Measurements from ENCODE around the gene AMER2. TPM values are rescaled to one million over a fixed set of nuclear protein-coding genes. Genes with fewer than 3 reads are reported as not detected.

Gene AMER2
- polyA plus RNA-seq, 1 of the 3 experiments (the other 2 are of a cell fraction): not detected

GRCh38 chr13:25192489-25192888, 20.4 kb upstream of the AMER2 start:
- no peaks in the 10 kb centered on the region for H3K9me2 ChIP-seq
- peaks cover 22% of the 10 kb centered on the region; the same call in 1 of the 2 replicates for H3K27me3 ChIP-seq (ENCODE audit: insufficient read depth)
- WGBS (ENCODE audit: low lambda C conversion rate): 11% methylated on average over 8 of the region's 8 CpGs
- ChIA-PET CTCF (interaction anchor here (1.1 to 1.5 kb wide), 3 partner anchors 12 to 107 kb away, joined by 3 read pairs; no protein-coding TSS in a partner anchor), POLR2A (no interaction called here)
- no peak overlapping the region for H2AFZ ChIP-seq (ENCODE audit: low read depth)
- H3K36me3 ChIP-seq (replicated peaks in 1 of 2; ENCODE audit: control insufficient read depth in 1 of 2, insufficient read depth in 2 of 2, low read length in 1 of 2): no peaks in the 10 kb centered on the region
- no peaks in the 10 kb centered on the region for H4K20me1 ChIP-seq (ENCODE audit: insufficient read depth)
- H3K79me2 ChIP-seq (ENCODE audit: insufficient read depth): no peaks in the 10 kb centered on the region
- no peaks in the 10 kb centered on the region for H3F3A ChIP-seq (replicated peaks; ENCODE audit: insufficient read depth)
- no peaks in the 10 kb centered on the region for H3K9me3 ChIP-seq
- no peak overlapping the region for H3K4me3 ChIP-seq (ENCODE audit: low read depth in 2 of 2, low read length in 1 of 2)
- no peak overlapping the region for H3K9ac ChIP-seq
- H3K4me2 ChIP-seq: no peak overlapping the region
- TF ChIP-seq CHD2 (IDR thresholded peaks at IDR 0.05; ENCODE audit: low read length, partially characterized antibody): no peak
- TF ChIP-seq FOXM1 (IDR thresholded peaks at IDR 0.05; ENCODE audit: low read depth): no peak
- TF ChIP-seq RCOR1 (IDR thresholded peaks at IDR 0.05; ENCODE audit: low read length): no peak
- no peak for TF ChIP-seq RAD21 (IDR thresholded peaks at IDR 0.05; ENCODE audit: low read length)
- no peak for DNase-seq
- no peaks in the 10 kb centered on the region for H3K4me1 ChIP-seq (ENCODE audit: control insufficient read depth in 1 of 2, insufficient read depth in 2 of 2, low read depth in 1 of 2, low read length in 1 of 2)
- H3K27ac ChIP-seq (ENCODE audit: low read depth in 2 of 2, low read length in 1 of 2): no peak overlapping the region

DNA sequence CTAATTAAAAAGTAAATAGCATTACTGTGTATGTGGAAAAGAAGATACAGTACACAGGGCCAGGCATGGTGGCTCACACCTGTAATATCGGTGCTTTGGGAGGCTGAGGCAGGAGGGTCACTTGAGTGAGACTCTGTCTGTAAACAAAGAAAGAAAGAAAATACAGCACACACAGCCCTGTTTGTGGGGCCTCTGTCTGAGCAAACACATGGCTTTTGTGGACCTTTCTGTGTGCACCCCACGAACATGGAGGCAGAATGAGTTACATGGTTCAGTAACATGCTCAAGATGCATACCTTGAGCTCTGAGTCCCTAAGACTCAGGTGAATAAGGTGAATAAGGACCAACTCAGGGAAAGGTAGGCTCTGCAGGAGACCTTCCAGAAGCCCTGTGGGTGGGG, 20.0 kb upstream of the AMER2 start:
- no peaks in the 10 kb centered on the region for H3K9me3 ChIP-seq
- H3K27ac ChIP-seq (ENCODE audit: low read depth in 2 of 2, low read length in 1 of 2): no peak overlapping the region
- H3K4me1 ChIP-seq (ENCODE audit: control insufficient read depth in 1 of 2, insufficient read depth in 2 of 2, low read depth in 1 of 2, low read length in 1 of 2): no peaks in the 10 kb centered on the region
- no peaks in the 10 kb centered on the region for H3K36me3 ChIP-seq (replicated peaks in 1 of 2; ENCODE audit: control insufficient read depth in 1 of 2, insufficient read depth in 2 of 2, low read length in 1 of 2)
- ChIA-PET CTCF (interaction anchor here (1.1 to 1.5 kb wide), 3 partner anchors 12 to 106 kb away, joined by 3 read pairs; no protein-coding TSS in a partner anchor), POLR2A (no interaction called here)
- no peaks in the 10 kb centered on the region for H3F3A ChIP-seq (replicated peaks; ENCODE audit: insufficient read depth)
- TF ChIP-seq, protein P1, sequence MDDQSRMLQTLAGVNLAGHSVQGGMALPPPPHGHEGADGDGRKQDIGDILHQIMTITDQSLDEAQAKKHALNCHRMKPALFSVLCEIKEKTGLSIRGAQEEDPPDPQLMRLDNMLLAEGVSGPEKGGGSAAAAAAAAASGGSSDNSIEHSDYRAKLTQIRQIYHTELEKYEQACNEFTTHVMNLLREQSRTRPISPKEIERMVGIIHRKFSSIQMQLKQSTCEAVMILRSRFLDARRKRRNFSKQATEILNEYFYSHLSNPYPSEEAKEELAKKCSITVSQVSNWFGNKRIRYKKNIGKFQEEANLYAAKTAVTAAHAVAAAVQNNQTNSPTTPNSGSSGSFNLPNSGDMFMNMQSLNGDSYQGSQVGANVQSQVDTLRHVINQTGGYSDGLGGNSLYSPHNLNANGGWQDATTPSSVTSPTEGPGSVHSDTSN (IDR thresholded peaks at IDR 0.05): no peak
- TF ChIP-seq, protein P2, sequence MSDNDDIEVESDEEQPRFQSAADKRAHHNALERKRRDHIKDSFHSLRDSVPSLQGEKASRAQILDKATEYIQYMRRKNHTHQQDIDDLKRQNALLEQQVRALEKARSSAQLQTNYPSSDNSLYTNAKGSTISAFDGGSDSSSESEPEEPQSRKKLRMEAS (IDR thresholded peaks at IDR 0.05; ENCODE audit: low read depth): no peak
- no peak for TF ChIP-seq TCF12 (IDR thresholded peaks at IDR 0.05)
- TF ChIP-seq TEAD4 (IDR thresholded peaks at IDR 0.05; ENCODE audit: borderline replicate concordance, insufficient read depth): no peak
- no peak for TF ChIP-seq GATA2 (CRISPR knock-in tag; IDR thresholded peaks at IDR 0.05)
- no peak for TF ChIP-seq FOXJ3 (CRISPR knock-in tag; IDR thresholded peaks at IDR 0.05)
- TF ChIP-seq CTCF (IDR thresholded peaks at IDR 0.05): no peak
- TF ChIP-seq ZBTB33 (IDR thresholded peaks at IDR 0.05; ENCODE audit: borderline replicate concordance, low read depth): no peak
- TF ChIP-seq USF2 (IDR thresholded peaks at IDR 0.05; ENCODE audit: borderline replicate concordance, low read depth, low read length): no peak
- TF ChIP-seq EZH2phosphoT487 (IDR thresholded peaks at IDR 0.05; ENCODE audit: borderline replicate concordance, low read depth): no peak
- no peak for TF ChIP-seq RCOR1 (IDR thresholded peaks at IDR 0.05; ENCODE audit: low read length)
- no peak for TF ChIP-seq MEF2A (IDR thresholded peaks at IDR 0.05; ENCODE audit: borderline replicate concordance, low read depth)
- TF ChIP-seq, protein P3, sequence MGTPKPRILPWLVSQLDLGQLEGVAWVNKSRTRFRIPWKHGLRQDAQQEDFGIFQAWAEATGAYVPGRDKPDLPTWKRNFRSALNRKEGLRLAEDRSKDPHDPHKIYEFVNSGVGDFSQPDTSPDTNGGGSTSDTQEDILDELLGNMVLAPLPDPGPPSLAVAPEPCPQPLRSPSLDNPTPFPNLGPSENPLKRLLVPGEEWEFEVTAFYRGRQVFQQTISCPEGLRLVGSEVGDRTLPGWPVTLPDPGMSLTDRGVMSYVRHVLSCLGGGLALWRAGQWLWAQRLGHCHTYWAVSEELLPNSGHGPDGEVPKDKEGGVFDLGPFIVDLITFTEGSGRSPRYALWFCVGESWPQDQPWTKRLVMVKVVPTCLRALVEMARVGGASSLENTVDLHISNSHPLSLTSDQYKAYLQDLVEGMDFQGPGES (IDR thresholded peaks at IDR 0.05; ENCODE audit: low read depth, low read length): no peak
- TF ChIP-seq JUND (IDR thresholded peaks at IDR 0.05): no peak
- TF ChIP-seq RXRA (IDR thresholded peaks at IDR 0.05; ENCODE audit: borderline replicate concordance, low read depth): no peak
- TF ChIP-seq EP300 (IDR thresholded peaks at IDR 0.05; ENCODE audit: borderline replicate concordance in 1 of 2, low read depth in 1 of 2, low read length in 1 of 2): no peak
- TF ChIP-seq SMC3 (IDR thresholded peaks at IDR 0.05; ENCODE audit: low read depth, low read length): no peak
- H2AFZ ChIP-seq (ENCODE audit: low read depth): no peak overlapping the region
- H3K79me2 ChIP-seq (ENCODE audit: insufficient read depth): no peaks in the 10 kb centered on the region
- H3K9ac ChIP-seq: no peak overlapping the region
- H3K4me3 ChIP-seq (ENCODE audit: low read depth in 2 of 2, low read length in 1 of 2): no peak overlapping the region
- WGBS (ENCODE audit: low lambda C conversion rate): 35% methylated on average over 2 of the region's 2 CpGs
- no peak for DNase-seq
- H3K27me3 ChIP-seq (ENCODE audit: insufficient read depth): peaks cover 22% of the 10 kb centered on the region; the same call in 1 of the 2 replicates
- H3K4me2 ChIP-seq: no peak overlapping the region
- H3K9me2 ChIP-seq: no peaks in the 10 kb centered on the region
- H4K20me1 ChIP-seq (ENCODE audit: insufficient read depth): no peaks in the 10 kb centered on the region
